Melanocyte of skin (primary cell): Measurements from ENCODE around the gene EPHB2. TPM values are rescaled to one million over a fixed set of nuclear protein-coding genes. Genes with fewer than 3 reads are reported as not detected.

ENCODE experiments used
- small RNA-seq, 2 donors: library from RNA; depleted of rRNA; stranded (forward); fragments of <200 nt; gene quantifications; one replicate each; pipeline ENCODE3, GENCODE V24; 2012
- total RNA-seq, 2 donors: library from RNA; depleted of rRNA; stranded (reverse); fragments of >200 nt; gene quantifications; 2 replicates each; pipeline ENCODE4 v1.2.3, GENCODE V29; 2012

EPHB2 gene
- under 1 TPM; under 0.01 TPM for total RNA-seq

GRCh38 chr1:22710701-22711049 is at the start of gene EPHB2:
Gene EPHB2, plus strand, starts transcription at chr1:22710839. Its CDS starts 144 bp downstream, at chr1:22710983.

Small RNAs within 50 kb of the gene (small RNA-seq; reads per million reads assigned to genes)
- 0 reads per million in 2 donors for gene MIR4253
- gene MIR4684 = 0 reads per million in 2 donors

Other genes starting within 250 kb of the EPHB2 start
- under 1 TPM in 1 of 2 donors, not detected in 1; under 0.01 TPM for gene EPHA8, start 147.3 kb upstream of the EPHB2 start, total RNA-seq
- not detected for gene C1QA, start 74.2 kb upstream of the EPHB2 start, total RNA-seq
- gene C1QC, start 67.2 kb upstream of the EPHB2 start, total RNA-seq = not detected
- not detected for gene C1QB, start 57.6 kb upstream of the EPHB2 start, total RNA-seq